Type B pancreatic cell (in vitro differentiated cells): ENCODE data around the gene SPRED2. TPM values are rescaled to one million over a fixed set of nuclear protein-coding genes. Genes with fewer than 3 reads are reported as not detected.

ENCODE experiments used
- DNase-seq: peaks from one replicate; pipeline ENCODE4 v3.0.0; 2021; ENCODE audit warnings: mixed read lengths; ENCODE audit not compliant: unreplicated experiment; ENCODE audit errors: extremely low spot score
- H3K27ac Mint-ChIP-seq: 2 replicates; pipeline ENCODE4 v1.8.0; 2021; ENCODE audit warnings: mild to moderate bottlenecking, mixed read lengths
- H3K27me3 Mint-ChIP-seq: 2 replicates; pipeline ENCODE4 v1.8.0; 2021; ENCODE audit warnings: mixed read lengths
- H3K36me3 Mint-ChIP-seq: 2 replicates; pipeline ENCODE4 v1.8.0; 2021; ENCODE audit warnings: mixed read lengths
- H3K4me1 Mint-ChIP-seq: one replicate; pipeline ENCODE4 v1.8.0; 2021; ENCODE audit warnings: mixed read lengths; ENCODE audit not compliant: unreplicated experiment
- H3K4me3 Mint-ChIP-seq: 2 replicates; pipeline ENCODE4 v1.8.0; 2021; ENCODE audit warnings: mild to moderate bottlenecking, mixed read lengths
- H3K9me3 Mint-ChIP-seq: 2 replicates; pipeline ENCODE4 v1.8.0; 2021; ENCODE audit warnings: mixed read lengths
- CTCF ChIP-seq: fragments of 200-600 bp; sonication (generic); conservative IDR thresholded peaks from 2 replicates; pipeline ENCODE4 v1.5.0; 2021; ENCODE audit warnings: antibody characterized with exemption, mild to moderate bottlenecking
- total RNA-seq: library from RNA; stranded (reverse); gene quantifications from 2 replicates; pipeline ENCODE4 v1.2.1, GENCODE V29; 2021; ENCODE audit warnings: low replicate concordance

Gene SPRED2
- total RNA-seq, 1 donor from 2014 or later = 38.9 TPM

GRCh38 chr2:65273344-65273743, 159.1 kb downstream of the SPRED2 start:
- Mint-ChIP-seq H3K4me3 (no peak overlapping the region), H3K27me3 (no peaks in the 10 kb centered on the region), H3K4me1 (peaks cover 25% of the 10 kb centered on the region), H3K27ac (no peak overlapping the region), H3K9me3 (no peaks in the 10 kb centered on the region), H3K36me3 (peaks cover 20% of the 10 kb centered on the region)
- no peak for TF ChIP-seq CTCF
- no peak for DNase-seq

DNA sequence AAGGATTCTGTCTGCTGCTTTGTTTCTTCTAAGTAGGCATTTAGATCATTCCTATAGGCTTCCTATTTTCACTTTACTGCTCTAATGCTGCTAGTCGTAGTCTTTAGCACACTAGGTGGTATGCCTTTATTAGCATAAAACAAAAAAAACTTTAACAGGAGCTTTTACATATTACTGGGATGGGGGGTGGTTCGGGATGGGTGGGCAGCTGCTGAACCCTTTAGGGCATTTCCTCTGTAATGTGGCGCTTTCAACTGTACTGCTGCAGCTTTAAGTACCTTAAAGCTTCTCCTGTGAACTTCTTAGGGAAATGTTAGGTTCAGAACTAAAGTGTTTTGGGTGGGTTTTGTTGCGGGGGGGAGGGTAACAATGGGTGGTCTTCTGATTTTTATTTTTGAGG, 163.4 kb downstream of the SPRED2 start:
- H3K36me3 Mint-ChIP-seq = peaks cover 40% of the 10 kb centered on the region
- TF ChIP-seq CTCF = no peak
- no peak overlapping the region for H3K27ac Mint-ChIP-seq
- H3K27me3 Mint-ChIP-seq = no peaks in the 10 kb centered on the region
- peaks cover 15% of the 10 kb centered on the region for H3K4me1 Mint-ChIP-seq
- DNase-seq = no peak
- no peak overlapping the region for H3K4me3 Mint-ChIP-seq
- no peaks in the 10 kb centered on the region for H3K9me3 Mint-ChIP-seq

DNA sequence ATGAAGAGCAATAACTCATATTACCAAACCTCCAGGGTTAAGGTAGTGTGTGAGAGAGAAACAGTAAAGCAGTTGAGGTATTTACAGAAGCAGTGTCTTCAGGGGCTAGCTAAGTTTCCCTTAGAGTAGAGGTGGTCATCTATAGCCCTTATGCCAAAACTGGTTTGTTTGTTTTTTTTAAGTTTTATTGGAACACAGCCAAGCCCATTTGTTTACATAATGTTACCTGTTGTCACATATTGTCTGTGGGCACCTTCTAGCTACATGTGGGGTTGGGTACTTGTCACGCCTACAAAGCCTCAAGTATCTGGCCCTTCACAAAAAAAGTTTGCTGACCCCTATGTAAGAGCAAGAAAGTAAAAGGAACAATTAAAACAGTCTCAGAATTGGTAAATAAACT, 165.4 kb downstream of the SPRED2 start:
- no peak for TF ChIP-seq CTCF
- Mint-ChIP-seq H3K27ac (peak overlapping the region; percentile 68), H3K4me3 (no peak overlapping the region), H3K9me3 (no peaks in the 10 kb centered on the region), H3K4me1 (peaks cover 15% of the 10 kb centered on the region), H3K36me3 (peaks cover 31% of the 10 kb centered on the region), H3K27me3 (no peaks in the 10 kb centered on the region)
- DNase-seq = no peak

- Mint-ChIP-seq H3K9me3 (no peaks in the 10 kb centered on the region), H3K27me3 (no peaks in the 10 kb centered on the region), H3K4me1 (peaks cover 15% of the 10 kb centered on the region), H3K36me3 (peaks cover 33% of the 10 kb centered on the region), H3K27ac (no peak overlapping the region), H3K4me3 (no peak overlapping the region)
- TF ChIP-seq CTCF = no peak
- no peak for DNase-seq
Measured at GRCh38 chr2:65265671-65266045, 166.7 kb downstream of the SPRED2 start.

DNA sequence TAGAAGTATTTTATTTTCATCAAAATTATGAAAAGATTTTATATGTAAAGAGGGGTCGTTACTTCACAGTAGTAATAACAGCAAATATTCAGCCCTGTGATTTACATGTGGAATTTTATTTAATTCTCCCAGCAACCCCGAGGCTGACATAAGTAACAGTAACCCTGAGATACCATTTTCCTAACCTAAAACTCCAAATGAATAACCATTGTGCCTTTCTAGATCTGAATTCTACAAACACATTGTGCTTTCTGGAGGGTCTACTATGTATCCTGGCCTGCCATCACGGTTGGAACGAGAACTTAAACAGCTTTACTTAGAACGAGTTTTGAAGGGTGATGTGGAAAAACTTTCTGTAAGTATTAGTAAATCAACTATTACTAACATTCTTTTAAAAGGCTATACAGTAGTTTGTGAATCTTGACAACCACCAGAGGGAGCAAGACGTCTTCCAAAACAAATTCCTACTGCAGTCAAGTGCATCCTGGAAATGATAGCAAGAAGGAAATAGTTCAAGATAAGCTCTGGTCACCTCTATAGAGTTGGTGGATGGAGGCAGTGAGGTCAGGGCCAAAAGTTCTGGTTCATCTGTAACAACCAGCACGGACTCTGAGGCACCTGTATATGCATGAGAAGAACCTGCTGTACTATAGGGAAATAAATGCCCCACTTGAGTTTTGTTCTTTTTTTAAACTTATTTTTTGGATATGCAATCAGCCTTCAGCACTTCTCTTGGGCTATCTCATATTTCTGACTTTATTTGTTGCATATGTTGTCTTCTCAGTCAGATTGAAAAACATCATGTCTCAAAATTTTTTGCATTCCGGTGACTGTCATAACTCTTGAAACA, 167.4 kb downstream of the SPRED2 start:
- Mint-ChIP-seq H3K4me3 (no peak overlapping the region), H3K27ac (peak overlapping the region; percentile 22), H3K4me1 (peaks cover 15% of the 10 kb centered on the region), H3K36me3 (peaks cover 33% of the 10 kb centered on the region), H3K9me3 (no peaks in the 10 kb centered on the region), H3K27me3 (no peaks in the 10 kb centered on the region)
- DNase-seq = no peak
- peak; percentile 90 for TF ChIP-seq CTCF
